ENCODE measurements around the gene TRAPPC12. TPM values are rescaled to one million over a fixed set of nuclear protein-coding genes. Genes with fewer than 3 reads are reported as not detected.
A peak's percentile ranks its signal among the peaks of the same experiment; 100 is the strongest.

The TRAPPC12 gene
- total RNA-seq, 2 donors from 2014 or later = 69.5 to 73.2 TPM

- no peaks in the 10 kb centered on the region for H3K27me3 ChIP-seq
- DNase-seq (ENCODE audit: low spot score) = peak; percentile 55
- no peak overlapping the region for H3K4me3 ChIP-seq
- H3K36me3 ChIP-seq = peaks cover 31% of the 10 kb centered on the region
- TF ChIP-seq CTCF (IDR thresholded peaks at IDR 0.05) = no peak
- no peaks in the 10 kb centered on the region for H3K9me3 ChIP-seq
- peaks cover 0 to 34% of the 10 kb centered on the region in 2 donors for H3K4me1 ChIP-seq
- H3K27ac ChIP-seq = no peak overlapping the region
These were observed 75.3 kb downstream of the TRAPPC12 start for GRCh38 chr2:3454802-3455201.

- peaks cover 31% of the 10 kb centered on the region for H3K36me3 ChIP-seq
- H3K4me1 ChIP-seq = peaks cover 0 to 39% of the 10 kb centered on the region in 2 donors
- H3K27ac ChIP-seq = no peak overlapping the region
- no peaks in the 10 kb centered on the region for H3K9me3 ChIP-seq
- H3K4me3 ChIP-seq = no peak overlapping the region
- no peak for TF ChIP-seq CTCF (IDR thresholded peaks at IDR 0.05)
- no peaks in the 10 kb centered on the region for H3K27me3 ChIP-seq
- peak; percentile 34 for DNase-seq (ENCODE audit: low spot score)
These were observed 76.6 kb downstream of the TRAPPC12 start for GRCh38 chr2:3456125-3456524.

- Histone ChIP-seq H3K4me3 (no peak overlapping the region), H3K27ac (peak overlapping the region in 1 of 2 donors; percentile 73), H3K4me1 (peaks cover 0 to 49% of the 10 kb centered on the region in 2 donors), H3K36me3 (peaks cover 31% of the 10 kb centered on the region), H3K27me3 (no peaks in the 10 kb centered on the region), H3K9me3 (no peaks in the 10 kb centered on the region)
- TF ChIP-seq CTCF (IDR thresholded peaks at IDR 0.05) = no peak
- peak; percentile 36 for DNase-seq (ENCODE audit: low spot score)
These were observed 78.3 kb downstream of the TRAPPC12 start for GRCh38 chr2:3457524-3458395.

- no peak for TF ChIP-seq CTCF (IDR thresholded peaks at IDR 0.05)
- H3K4me3 ChIP-seq = no peak overlapping the region
- peak; percentile 40 for DNase-seq (ENCODE audit: low spot score)
- H3K36me3 ChIP-seq = peaks cover 24% of the 10 kb centered on the region
- peak overlapping the region; percentile 73 to 90 for H3K27ac ChIP-seq
- H3K4me1 ChIP-seq = peaks cover 0 to 49% of the 10 kb centered on the region in 2 donors
- no peaks in the 10 kb centered on the region for H3K27me3 ChIP-seq
- no peaks in the 10 kb centered on the region for H3K9me3 ChIP-seq
These were observed 79.1 kb downstream of the TRAPPC12 start for GRCh38 chr2:3458396-3459184.

- H3K9me3 ChIP-seq = no peaks in the 10 kb centered on the region
- peak in 1 of 2 donors; percentile 42 for TF ChIP-seq CTCF (IDR thresholded peaks at IDR 0.05)
- H3K36me3 ChIP-seq = peaks cover 26% of the 10 kb centered on the region
- H3K27me3 ChIP-seq = no peaks in the 10 kb centered on the region
- H3K4me1 ChIP-seq = peaks cover 0 to 43% of the 10 kb centered on the region in 2 donors
- H3K27ac ChIP-seq = peak overlapping the region; percentile 73 to 90
- DNase-seq (ENCODE audit: low spot score) = peak; percentile 56
- no peak overlapping the region for H3K4me3 ChIP-seq
These were observed 79.9 kb downstream of the TRAPPC12 start for GRCh38 chr2:3459185-3460015.
